ENCODE measurements around the gene IRGQ. TPM values are rescaled to one million over a fixed set of nuclear protein-coding genes. Genes with fewer than 3 reads are reported as not detected.
A peak's percentile ranks its signal among the peaks of the same experiment; 100 is the strongest.

Gene IRGQ
- total and polyA plus RNA-seq, 2 experiments from 2014 or later: 9.6 to 26.2 TPM

DNA sequence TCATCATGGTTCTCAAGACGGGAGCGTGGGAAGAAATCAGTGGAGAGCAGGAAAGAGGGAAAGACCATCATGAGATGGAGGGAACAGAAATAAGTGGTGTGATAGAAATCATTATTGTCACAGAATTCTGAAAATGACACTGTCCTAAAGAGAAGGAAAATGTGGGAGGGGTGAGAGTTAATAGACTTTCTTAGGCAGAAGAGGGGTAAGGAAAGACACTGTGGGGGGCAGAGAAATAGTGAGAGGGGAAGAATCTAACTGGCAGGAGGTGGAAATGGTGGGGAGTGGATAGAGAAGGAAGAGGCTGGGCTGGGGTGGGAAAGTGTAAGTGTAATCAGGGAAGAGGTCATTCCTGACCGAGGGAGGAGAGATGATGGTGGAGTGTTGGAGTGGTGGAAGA is 17.1 kb downstream of the IRGQ start:
- WGBS (ENCODE audit: low lambda C conversion rate, missing lambda C conversion rate): 91% methylated on average over 3 of the region's 3 CpGs
- no peaks in the 10 kb centered on the region for H3K9me2 ChIP-seq (replicated peaks; ENCODE audit: insufficient read depth)
- H4K20me1 ChIP-seq (ENCODE audit: insufficient read depth, poor library complexity, severe bottlenecking): no peaks in the 10 kb centered on the region
- no peak overlapping the region for H3K27ac ChIP-seq
- H3K4me2 ChIP-seq: no peak overlapping the region
- H3K4me3 ChIP-seq: no peak overlapping the region
- TF ChIP-seq, protein P1, sequence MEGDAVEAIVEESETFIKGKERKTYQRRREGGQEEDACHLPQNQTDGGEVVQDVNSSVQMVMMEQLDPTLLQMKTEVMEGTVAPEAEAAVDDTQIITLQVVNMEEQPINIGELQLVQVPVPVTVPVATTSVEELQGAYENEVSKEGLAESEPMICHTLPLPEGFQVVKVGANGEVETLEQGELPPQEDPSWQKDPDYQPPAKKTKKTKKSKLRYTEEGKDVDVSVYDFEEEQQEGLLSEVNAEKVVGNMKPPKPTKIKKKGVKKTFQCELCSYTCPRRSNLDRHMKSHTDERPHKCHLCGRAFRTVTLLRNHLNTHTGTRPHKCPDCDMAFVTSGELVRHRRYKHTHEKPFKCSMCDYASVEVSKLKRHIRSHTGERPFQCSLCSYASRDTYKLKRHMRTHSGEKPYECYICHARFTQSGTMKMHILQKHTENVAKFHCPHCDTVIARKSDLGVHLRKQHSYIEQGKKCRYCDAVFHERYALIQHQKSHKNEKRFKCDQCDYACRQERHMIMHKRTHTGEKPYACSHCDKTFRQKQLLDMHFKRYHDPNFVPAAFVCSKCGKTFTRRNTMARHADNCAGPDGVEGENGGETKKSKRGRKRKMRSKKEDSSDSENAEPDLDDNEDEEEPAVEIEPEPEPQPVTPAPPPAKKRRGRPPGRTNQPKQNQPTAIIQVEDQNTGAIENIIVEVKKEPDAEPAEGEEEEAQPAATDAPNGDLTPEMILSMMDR (IDR thresholded peaks at IDR 0.05; ENCODE audit: poor library complexity): no peak
- TF ChIP-seq EZH2phosphoT487 (IDR thresholded peaks at IDR 0.05; ENCODE audit: low read depth, severe bottlenecking, unreplicated experiment) (no peak), EZH2 (IDR thresholded peaks at IDR 0.05; ENCODE audit: borderline replicate concordance) (no peak)
- H3K36me3 ChIP-seq (replicated peaks; ENCODE audit: insufficient read depth, low read depth): no peaks in the 10 kb centered on the region
- no peak overlapping the region for H2AFZ ChIP-seq
- H3K4me1 ChIP-seq (ENCODE audit: insufficient read depth): peaks cover 15% of the 10 kb centered on the region
- H3K79me2 ChIP-seq: peaks cover 12% of the 10 kb centered on the region
- no peaks in the 10 kb centered on the region for H3K27me3 ChIP-seq
- no peak for DNase-seq (ENCODE audit: low spot score)
- H3K9me3 ChIP-seq (ENCODE audit: low read depth): no peaks in the 10 kb centered on the region

DNA sequence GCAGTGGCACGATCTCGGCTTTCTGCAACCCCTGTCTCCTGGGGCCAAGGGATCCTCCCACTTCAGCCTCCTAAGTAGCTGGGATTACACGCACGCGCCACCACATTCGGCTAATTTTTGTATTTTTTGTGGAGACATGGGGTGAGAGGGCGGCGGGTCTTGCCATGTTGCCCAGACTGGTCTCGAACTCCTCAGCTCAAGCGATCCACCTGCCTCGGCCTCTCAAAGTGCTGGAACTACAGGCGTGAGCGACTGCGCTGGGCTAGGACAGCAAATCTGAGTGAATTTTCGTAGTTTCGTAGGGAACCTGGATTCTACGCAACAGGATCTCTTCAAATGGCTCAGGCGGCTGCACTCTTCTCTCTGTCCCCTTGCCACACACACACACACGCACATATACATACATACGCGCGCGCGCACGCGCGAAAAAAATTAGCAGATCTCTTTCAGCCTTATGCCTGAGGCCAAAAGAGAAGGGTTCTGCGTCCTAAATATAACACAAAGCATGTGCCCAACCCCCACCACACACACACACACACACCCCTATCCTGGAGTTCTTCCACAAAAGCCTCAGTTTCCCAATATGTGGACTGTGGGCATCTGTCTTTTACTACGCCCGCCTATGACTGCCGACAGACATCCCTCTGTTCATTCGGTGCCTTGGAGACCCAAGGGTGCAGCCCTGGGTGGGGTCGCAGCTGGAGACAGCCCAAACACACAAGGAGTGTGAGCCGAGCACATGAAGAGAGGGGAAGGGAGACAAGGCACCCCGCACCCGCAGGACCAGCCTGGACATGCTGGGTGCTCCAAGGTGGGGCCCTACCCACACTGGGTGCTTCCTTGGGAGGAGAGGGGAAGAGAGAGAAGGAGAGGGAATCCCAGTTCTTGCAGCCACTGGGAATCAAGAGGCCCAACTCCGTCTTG is 19.7 kb downstream of the IRGQ start:
- H3K27me3 ChIP-seq: no peaks in the 10 kb centered on the region
- H3K9me3 ChIP-seq (ENCODE audit: low read depth): no peaks in the 10 kb centered on the region
- no peaks in the 10 kb centered on the region for H4K20me1 ChIP-seq (ENCODE audit: insufficient read depth, poor library complexity, severe bottlenecking)
- TF ChIP-seq EZH2phosphoT487 (IDR thresholded peaks at IDR 0.05; ENCODE audit: low read depth, severe bottlenecking, unreplicated experiment): no peak
- no peak for TF ChIP-seq EZH2 (IDR thresholded peaks at IDR 0.05; ENCODE audit: borderline replicate concordance)
- TF ChIP-seq, protein P1 (IDR thresholded peaks at IDR 0.05; ENCODE audit: poor library complexity): no peak
- peak overlapping the region; percentile 73 for H2AFZ ChIP-seq
- 84% methylated on average over 37 of the region's 37 CpGs for WGBS (ENCODE audit: low lambda C conversion rate, missing lambda C conversion rate)
- no peaks in the 10 kb centered on the region for H3K36me3 ChIP-seq (replicated peaks; ENCODE audit: insufficient read depth, low read depth)
- H3K4me3 ChIP-seq: peak overlapping the region; percentile 0
- H3K4me1 ChIP-seq (ENCODE audit: insufficient read depth): peaks cover 15% of the 10 kb centered on the region
- DNase-seq (ENCODE audit: low spot score): no peak
- peaks cover 25% of the 10 kb centered on the region for H3K79me2 ChIP-seq
- H3K4me2 ChIP-seq: peak overlapping the region; percentile 75
- H3K9me2 ChIP-seq (replicated peaks; ENCODE audit: insufficient read depth): no peaks in the 10 kb centered on the region
- H3K27ac ChIP-seq: peak overlapping the region; percentile 71

DNA sequence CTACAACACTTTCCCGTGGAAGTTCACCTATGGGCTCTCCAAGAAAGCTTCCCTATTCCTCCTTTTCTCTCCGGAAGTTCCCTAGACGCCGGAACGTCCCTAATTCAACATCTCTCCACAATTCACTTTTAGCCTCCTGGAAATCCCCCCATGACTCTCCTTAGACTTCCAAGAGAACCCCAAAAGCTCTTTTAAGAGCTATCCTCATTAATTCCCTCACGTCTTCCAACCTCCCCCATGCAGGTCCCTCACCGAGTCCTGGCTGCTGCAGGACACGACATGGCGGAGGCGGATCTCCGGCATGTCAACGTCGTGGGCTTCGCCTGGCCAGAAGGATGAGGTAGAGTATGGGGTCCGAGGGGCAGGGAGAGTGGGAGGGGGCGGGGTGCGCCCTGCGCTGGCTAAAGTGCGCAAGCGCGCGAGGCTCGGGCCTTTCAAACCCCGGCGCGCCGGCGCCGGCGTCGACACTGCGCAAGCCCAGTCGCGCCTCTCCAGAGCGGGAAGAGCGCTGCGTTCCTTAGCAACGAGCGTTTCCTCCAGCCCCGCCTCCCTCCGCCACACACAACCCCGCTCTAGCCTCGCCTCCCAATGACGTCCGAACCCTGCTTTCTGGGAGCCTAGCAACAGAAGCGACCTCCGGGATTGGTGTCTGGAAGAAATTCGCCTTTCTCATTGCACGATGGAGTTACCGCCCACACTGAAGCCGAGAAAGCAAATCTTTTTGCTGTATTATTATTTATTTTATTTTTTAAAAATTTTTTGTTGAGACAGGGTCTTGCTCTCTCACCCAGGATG is 20.6 kb downstream of the IRGQ start, which contains the start of the genes PINLYP and XRCC1:
Gene PINLYP (plus strand): TSS at position 646 of the 795 bp plus-strand sequence. CDS start 1,391 bp downstream, outside the sequence.
Gene XRCC1 (minus strand): TSS at position 372 of the 795 bp plus-strand sequence. CDS start 69 bp downstream, at position 303.
- peak; percentile 99 for DNase-seq (ENCODE audit: low spot score)
- Histone ChIP-seq H3K4me3 (peak within 1 kb of the TSS; percentile 50), H3K9me2 (replicated peaks; ENCODE audit: insufficient read depth) (no peaks in the 10 kb centered on the region), H3K79me2 (peaks cover 31% of the 10 kb centered on the region), H3K36me3 (replicated peaks; ENCODE audit: insufficient read depth, low read depth) (no peaks in the 10 kb centered on the region), H4K20me1 (ENCODE audit: insufficient read depth, poor library complexity, severe bottlenecking) (no peaks in the 10 kb centered on the region), H3K27me3 (no peaks in the 10 kb centered on the region), H3K9me3 (ENCODE audit: low read depth) (no peaks in the 10 kb centered on the region), H3K27ac (peak within 1 kb of the TSS; percentile 83), H3K4me1 (ENCODE audit: insufficient read depth) (peaks cover 10% of the 10 kb centered on the region), H3K4me2 (peak within 1 kb of the TSS; percentile 75), H2AFZ (peak within 1 kb of the TSS; percentile 84)
- WGBS (ENCODE audit: low lambda C conversion rate, missing lambda C conversion rate): under 1% methylated on average over 51 of the region's 51 CpGs
- TF ChIP-seq EZH2 (IDR thresholded peaks at IDR 0.05; ENCODE audit: borderline replicate concordance) (no peak), EZH2phosphoT487 (IDR thresholded peaks at IDR 0.05; ENCODE audit: low read depth, severe bottlenecking, unreplicated experiment) (no peak)
- TF ChIP-seq, protein P1 (IDR thresholded peaks at IDR 0.05; ENCODE audit: poor library complexity): no peak
